SK-N-SH treated with all-trans-retinoic acid at 6 μM for 48 hours (cell line): ENCODE measurements around the gene MKRN2OS.

Source experiments
- ARNTL ChIP-seq: fragments of 450-650 bp; formaldehyde crosslinking; IDR thresholded peaks from 2 replicates; pipeline ENCODE4 v1.5.0; 2020; ENCODE audit warnings: low read depth, mild to moderate bottlenecking, moderate library complexity, borderline replicate concordance
- CREB5 ChIP-seq: fragments of 250-450 bp; sonication (Bioruptor Pico); IDR thresholded peaks from 2 replicates; pipeline ENCODE4 v1.5.1; 2020; ENCODE audit warnings: low read depth, mild to moderate bottlenecking, moderate library complexity
- CSDC2 ChIP-seq: fragments of 250-450 bp; sonication (Bioruptor Pico); IDR thresholded peaks from 2 replicates; pipeline ENCODE4 v1.5.0; 2020; ENCODE audit warnings: mild to moderate bottlenecking, moderate library complexity
- ISL1 ChIP-seq: fragments of 250-450 bp; sonication (Bioruptor Pico); IDR thresholded peaks from 2 replicates; pipeline ENCODE4 v2.1.2; 2022; ENCODE audit warnings: mild to moderate bottlenecking, moderate library complexity
- PATZ1 ChIP-seq: fragments of 250-450 bp; sonication (Bioruptor Pico); IDR thresholded peaks from 2 replicates; pipeline ENCODE4 v1.8.0; 2020; ENCODE audit warnings: mild to moderate bottlenecking, moderate library complexity, borderline replicate concordance
- PPARA ChIP-seq: fragments of 250-450 bp; sonication (Bioruptor Pico); IDR thresholded peaks from 2 replicates; pipeline ENCODE4 v1.5.0; 2020; ENCODE audit warnings: mild to moderate bottlenecking, borderline replicate concordance
- RARB ChIP-seq: fragments of 250-450 bp; sonication (Bioruptor Pico); IDR thresholded peaks from 2 replicates; pipeline ENCODE4 v1.8.0; 2021; ENCODE audit warnings: mild to moderate bottlenecking, moderate library complexity
- TCF4 ChIP-seq: fragments of 250-450 bp; sonication (Bioruptor Pico); IDR thresholded peaks from 2 replicates; pipeline ENCODE4 v1.8.0; 2021; ENCODE audit warnings: mild to moderate bottlenecking, moderate library complexity, borderline replicate concordance
- TOX ChIP-seq: fragments of 250-450 bp; sonication (Bioruptor Pico); IDR thresholded peaks from 2 replicates; pipeline ENCODE4 v1.8.0; 2021; ENCODE audit warnings: mild to moderate bottlenecking, moderate library complexity, borderline replicate concordance
- ZFP3 ChIP-seq: fragments of 250-450 bp; sonication (Bioruptor Pico); IDR thresholded peaks from 2 replicates; pipeline ENCODE4 v1.5.0; 2020; ENCODE audit warnings: mild to moderate bottlenecking, moderate library complexity
- ZNF565 ChIP-seq: fragments of 450-650 bp; formaldehyde crosslinking; conservative IDR thresholded peaks from 2 replicates; pipeline ENCODE4 v1.5.0; 2020; ENCODE audit warnings: low read depth, mild to moderate bottlenecking, moderate library complexity

- no peak for TF ChIP-seq RARB
- TF ChIP-seq CREB5: no peak
- TF ChIP-seq TCF4 (CRISPR knock-in tag): no peak
- no peak for TF ChIP-seq CSDC2 (CRISPR knock-in tag)
- no peak for TF ChIP-seq PATZ1 (CRISPR knock-in tag)
- TF ChIP-seq ISL1 (CRISPR knock-in tag): no peak
- TF ChIP-seq ZNF565 (CRISPR knock-in tag): no peak
- TF ChIP-seq ARNTL (CRISPR knock-in tag): no peak
- no peak for TF ChIP-seq TOX
- no peak for TF ChIP-seq PPARA (CRISPR knock-in tag)
- TF ChIP-seq ZFP3 (CRISPR knock-in tag): no peak
Observed at GRCh38 chr3:12522721-12523120, 22.6 kb downstream of the MKRN2OS start.
